CMK (cell line): ENCODE results near the gene PNMA8A.

Source experiments
- DNase-seq: peaks from one replicate; pipeline ENCODE4 v3.0.0-alpha.2; 2010; ENCODE audit warnings: low read depth

The PNMA8A gene

DNA sequence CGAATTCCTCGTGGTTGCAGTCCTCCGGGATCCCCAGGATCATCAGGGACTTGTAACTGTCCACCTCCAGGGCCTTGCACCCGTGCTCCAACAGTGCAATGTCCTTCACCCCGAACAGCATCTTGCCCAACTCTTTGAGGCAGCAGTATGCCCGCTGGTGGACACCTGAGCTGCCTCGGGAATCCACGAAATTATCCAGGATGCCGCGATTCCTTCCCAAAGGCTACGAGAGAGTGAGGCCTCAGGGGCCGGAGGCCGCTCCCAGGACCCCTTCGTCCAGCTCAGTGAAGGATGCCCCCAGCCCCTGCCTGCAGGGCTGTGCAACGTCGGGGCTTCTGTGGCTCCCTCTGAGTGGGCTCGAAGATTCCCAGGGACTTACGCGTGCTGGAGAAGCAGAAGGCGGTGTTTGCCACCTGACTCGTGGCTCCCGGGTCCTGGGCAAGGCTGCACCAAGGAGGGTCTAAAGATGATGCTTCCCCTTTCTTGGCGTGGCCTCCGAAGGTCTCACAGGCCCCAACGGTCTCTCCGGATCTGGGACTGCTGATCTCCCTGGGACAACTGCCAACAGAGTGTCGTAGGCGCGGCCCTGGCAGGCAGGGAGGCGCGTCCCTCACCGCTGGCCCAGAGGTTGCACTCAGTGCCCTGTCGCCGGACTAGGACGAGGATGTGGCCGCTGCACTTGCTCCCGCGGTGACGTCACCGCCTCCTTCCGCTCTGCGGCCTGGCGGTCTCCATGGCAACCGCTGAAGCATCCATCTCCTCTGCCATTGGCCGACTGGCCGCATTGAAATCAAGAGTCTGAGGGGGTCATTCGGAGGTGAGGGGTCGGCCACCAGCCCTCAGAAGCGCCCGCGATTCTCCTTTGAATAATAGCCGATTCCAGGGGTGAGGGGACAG lies 42.9 kb downstream of the PNMA8A start, which contains the start of gene PNMA8C:
TSS of gene PNMA8C (minus strand) at position 698 of the 897 bp plus-strand sequence. CDS start at position 121, 577 bp downstream.
- no peak for DNase-seq

DNA sequence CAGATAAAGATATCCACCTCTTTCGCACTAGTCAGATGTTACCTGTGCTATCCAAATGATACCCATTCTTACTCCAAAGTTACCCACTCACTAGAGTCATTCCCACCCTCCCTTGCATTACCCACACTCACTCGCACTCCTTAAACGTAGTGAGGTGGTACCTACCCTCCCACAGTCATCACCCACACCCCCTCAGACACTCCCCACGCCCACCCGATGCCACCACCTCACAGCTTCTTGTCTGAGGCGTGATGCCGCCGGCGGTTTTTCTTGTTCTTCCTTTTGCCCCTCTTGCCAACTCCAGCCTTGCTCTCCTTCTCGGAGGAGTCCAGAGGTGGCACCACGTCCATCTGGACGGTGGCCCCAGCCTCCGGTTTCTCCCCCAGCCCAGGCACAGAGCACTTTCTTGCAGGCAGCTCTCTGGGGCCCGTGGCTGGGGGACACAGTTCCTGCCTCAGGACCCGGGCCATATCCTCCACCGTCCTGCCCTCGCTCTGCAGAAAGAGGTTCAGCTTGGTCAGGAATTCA lies 43.8 kb downstream of the PNMA8A start:
- no peak for DNase-seq

DNA sequence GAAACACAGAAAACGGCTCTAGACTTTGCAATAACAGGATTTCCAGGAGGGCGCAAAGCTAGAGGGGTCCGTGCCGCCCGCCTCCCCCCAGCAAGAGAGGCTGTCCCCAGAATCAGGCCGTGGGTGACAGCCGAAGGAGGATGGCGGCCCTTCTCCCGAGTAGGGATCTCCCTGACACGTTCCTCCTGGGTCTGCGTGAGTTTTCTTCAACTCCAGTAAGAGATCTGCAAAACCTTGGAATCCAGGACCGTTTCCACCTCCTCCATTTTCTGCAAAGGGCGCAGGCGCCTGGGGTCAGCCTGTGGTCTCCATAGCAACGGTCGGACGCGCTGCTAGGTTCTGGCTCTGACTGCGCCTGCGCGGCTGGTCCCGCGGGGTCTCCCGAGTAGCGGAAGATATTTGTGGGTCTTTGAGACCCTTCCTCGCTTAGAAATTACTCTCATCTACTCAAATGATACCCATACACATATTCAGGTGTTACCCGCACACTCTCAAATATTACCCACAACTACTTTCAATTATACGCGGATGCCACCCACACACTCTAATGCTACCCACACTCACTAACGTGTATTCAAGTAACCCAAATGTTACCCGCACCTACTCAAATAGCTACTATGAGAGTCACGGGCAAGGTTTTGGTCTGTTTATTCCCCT lies 44.7 kb downstream of the PNMA8A start:
- DNase-seq, result no peak

DNA sequence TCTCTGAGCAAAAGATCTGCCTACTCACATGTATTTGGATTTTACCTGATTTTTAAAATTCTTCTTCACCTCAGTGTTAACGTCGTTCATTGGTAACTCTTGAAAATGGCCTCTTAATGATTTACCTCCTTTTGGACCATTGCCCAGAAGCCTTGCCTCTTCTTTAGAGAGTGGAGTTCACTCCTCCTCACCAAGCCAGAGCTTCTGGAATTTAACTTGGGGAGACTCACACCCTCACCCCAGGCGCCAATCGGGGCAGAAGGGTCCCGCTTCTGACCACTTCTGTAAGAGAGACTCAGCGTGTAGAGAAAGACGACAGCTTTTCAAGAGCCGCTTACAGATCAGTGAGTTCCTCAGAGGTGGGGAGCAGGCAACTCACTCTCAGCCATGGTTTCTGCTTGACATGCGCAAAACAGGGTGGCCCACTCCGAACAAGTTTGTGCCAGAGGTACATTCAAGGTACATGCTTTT lies 45.3 kb downstream of the PNMA8A start:
- no peak for DNase-seq

DNA sequence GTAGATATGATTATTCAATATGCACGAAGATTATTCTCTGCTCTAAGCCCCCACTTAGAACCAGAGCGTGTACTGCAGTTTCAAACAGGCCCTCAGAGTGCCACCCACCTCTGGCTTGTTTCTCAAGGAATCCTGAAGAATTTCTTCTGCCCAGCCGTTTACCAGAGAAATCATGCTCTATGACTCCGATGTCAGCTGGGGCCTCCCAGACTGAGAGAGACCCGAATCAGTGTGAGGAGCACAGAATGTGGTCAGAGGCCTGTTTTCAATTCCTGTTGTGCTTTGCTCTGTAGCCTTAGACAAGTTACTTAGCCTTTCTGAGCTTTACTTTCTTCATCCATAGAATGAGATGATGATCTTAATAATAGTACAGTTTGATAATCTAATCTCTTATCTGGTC lies 48.2 kb downstream of the PNMA8A start:
- no peak for DNase-seq

DNA sequence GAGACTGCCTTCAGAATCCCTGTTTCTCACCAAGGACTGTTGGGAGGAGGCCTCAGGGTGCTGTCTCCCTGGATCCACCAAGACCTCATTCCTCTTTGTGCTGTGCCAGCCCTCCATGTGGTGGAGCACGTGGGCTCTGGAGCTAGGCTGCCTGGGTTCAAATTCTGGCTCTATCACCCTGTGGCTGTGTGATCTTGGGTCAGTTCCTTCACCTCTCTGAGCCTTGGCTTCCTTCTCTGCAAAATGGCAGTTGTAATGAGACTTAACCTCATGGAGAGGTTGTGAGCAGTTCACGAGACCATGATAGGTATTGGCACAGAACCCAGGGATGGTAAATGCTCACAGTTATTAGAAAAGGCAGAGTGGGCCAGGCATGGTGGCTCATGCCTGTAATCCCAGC lies 49.0 kb downstream of the PNMA8A start:
- no peak for DNase-seq

DNA sequence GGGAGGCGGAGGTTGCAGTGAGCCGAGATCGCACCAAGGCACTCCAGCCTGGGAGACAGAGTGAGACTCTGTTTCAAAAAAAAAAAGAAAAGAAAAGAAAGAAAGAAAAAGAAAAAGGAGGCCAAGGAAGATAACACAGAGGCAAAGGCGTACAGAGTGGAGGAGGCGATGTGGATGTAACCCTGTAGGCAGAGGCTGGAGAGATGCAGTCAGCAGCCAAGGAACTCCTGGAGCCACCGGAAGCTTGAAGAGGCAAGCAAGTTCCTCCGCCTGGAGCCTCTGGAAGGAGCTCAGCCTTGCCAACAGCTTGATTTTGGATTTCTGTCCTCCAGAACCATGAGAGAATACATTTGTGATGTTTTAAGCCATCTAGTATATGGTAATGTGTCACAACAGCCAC lies 51.3 kb downstream of the PNMA8A start:
- no peak for DNase-seq
